MM.1S (cell line): Measurements from ENCODE around the gene ZHX3.

Experiments used
- CTCF ChIP-seq: fragments of 300-600 bp; sonication (generic); IDR thresholded peaks from 2 replicates; pipeline ENCODE4 v1.5.1; 2016; ENCODE audit warnings: antibody characterized with exemption, low read length, mixed read lengths
- EZH2 ChIP-seq: fragments of 300-600 bp; sonication (generic); optimal IDR thresholded peaks from 2 replicates; pipeline ENCODE3; 2017; ENCODE audit warnings: low read depth, mild to moderate bottlenecking, antibody characterized with exemption, low read length, mixed read lengths
- EZH2phosphoT487 ChIP-seq: fragments of 300-600 bp; sonication (generic); IDR thresholded peaks from 2 replicates; pipeline ENCODE4 v1.6.1; 2018; ENCODE audit warnings: antibody characterized with exemption, low read length

- no peak for TF ChIP-seq CTCF
- no peak for TF ChIP-seq EZH2
- no peak for TF ChIP-seq EZH2phosphoT487
These were observed 149.0 kb downstream of the ZHX3 start for GRCh38 chr20:41168281-41169161.
